Erythroblast (primary cell): Measurements from ENCODE around the gene DLG2.
"Not testable (repeated sequence)": the region's sequence is repeated elsewhere in the genome, so short reads cannot be mapped to it uniquely, and the experiment has no call there.

Source experiments
- DNase-seq, 2 experiments: peaks; one replicate each; lab custom pipeline; 2025; lab: John Stamatoyannopoulos, UW
- GATA1 ChIP-seq: IDR thresholded peaks from 2 replicates; pipeline ENCODE4 v1.6.1; 2011; ENCODE audit warnings: low read depth, mild to moderate bottlenecking, control low read depth, low read length, moderate library complexity
- POLR2A ChIP-seq: IDR thresholded peaks from 2 replicates; pipeline ENCODE4 v1.6.1; 2011; ENCODE audit warnings: mild to moderate bottlenecking, low read length

Gene DLG2

GRCh38 chr11:83601201-83601913 lies 2025.8 kb downstream of the DLG2 start:
- no peak for TF ChIP-seq POLR2A
- TF ChIP-seq GATA1, result no peak
- DNase-seq, result no peak

- TF ChIP-seq GATA1 (no peak), POLR2A (no peak)
Observed at GRCh38 chr11:83600661-83601060, 2026.5 kb downstream of the DLG2 start.

GRCh38 chr11:83599066-83599465 lies 2028.1 kb downstream of the DLG2 start:
- no peak for TF ChIP-seq POLR2A
- no peak for DNase-seq

More at GRCh38 chr11:83600661-83601060, 2026.5 kb downstream of the DLG2 start:
- no peak for DNase-seq

DNA sequence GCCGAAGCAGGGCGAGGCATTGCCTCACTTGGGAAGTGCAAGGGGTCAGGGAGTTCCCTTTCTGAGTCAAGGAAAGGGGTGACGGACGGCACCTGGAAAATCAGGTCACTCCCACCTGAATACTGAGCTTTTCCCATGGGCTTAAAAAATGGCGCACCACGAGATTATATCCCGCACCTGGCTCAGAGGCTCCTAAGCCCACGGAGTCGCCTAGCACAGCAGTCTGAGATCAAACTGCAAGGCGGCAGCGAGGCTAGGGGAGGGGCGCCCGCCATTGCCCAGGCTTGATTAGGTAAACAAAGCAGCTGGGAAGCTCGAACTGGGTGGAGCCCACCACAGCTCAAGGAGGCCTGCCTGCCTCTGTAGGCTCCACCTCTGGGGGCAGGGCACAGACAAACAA lies 2039.3 kb downstream of the DLG2 start:
- not testable (repeated sequence) for DNase-seq

DNA sequence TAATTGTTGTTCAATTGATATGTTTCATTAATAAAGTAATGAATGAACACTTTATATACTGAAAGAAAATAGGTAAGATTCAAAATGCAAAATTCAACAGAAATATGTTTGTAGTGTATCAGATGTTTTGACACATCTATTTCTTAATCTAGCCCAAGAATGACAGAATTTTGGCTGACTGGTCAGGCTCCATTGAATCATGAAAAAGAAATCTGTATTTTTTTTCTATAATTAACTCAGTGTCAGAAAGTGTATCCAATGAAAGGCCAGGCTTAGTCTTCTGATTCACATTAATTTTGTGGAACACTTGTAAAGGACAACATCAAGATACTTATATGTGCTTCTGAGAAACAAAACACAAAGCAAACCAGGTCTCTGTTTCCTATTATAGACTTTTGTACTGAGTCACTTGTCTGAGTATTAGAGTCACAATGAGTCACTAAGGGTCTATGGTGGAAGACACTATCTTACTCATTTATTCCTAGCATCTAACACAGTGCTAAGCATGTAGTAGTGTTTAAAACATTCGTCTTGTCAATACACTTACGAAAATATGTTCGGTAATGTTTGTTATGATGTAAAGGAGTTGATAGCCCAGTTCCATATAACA lies 2043.3 kb downstream of the DLG2 start:
- TF ChIP-seq POLR2A (no peak), GATA1 (no peak)
- DNase-seq, result no peak

- no peak for DNase-seq
- no peak for TF ChIP-seq POLR2A
- no peak for TF ChIP-seq GATA1
Observed at GRCh38 chr11:83574519-83574918, 2052.6 kb downstream of the DLG2 start.

DNA sequence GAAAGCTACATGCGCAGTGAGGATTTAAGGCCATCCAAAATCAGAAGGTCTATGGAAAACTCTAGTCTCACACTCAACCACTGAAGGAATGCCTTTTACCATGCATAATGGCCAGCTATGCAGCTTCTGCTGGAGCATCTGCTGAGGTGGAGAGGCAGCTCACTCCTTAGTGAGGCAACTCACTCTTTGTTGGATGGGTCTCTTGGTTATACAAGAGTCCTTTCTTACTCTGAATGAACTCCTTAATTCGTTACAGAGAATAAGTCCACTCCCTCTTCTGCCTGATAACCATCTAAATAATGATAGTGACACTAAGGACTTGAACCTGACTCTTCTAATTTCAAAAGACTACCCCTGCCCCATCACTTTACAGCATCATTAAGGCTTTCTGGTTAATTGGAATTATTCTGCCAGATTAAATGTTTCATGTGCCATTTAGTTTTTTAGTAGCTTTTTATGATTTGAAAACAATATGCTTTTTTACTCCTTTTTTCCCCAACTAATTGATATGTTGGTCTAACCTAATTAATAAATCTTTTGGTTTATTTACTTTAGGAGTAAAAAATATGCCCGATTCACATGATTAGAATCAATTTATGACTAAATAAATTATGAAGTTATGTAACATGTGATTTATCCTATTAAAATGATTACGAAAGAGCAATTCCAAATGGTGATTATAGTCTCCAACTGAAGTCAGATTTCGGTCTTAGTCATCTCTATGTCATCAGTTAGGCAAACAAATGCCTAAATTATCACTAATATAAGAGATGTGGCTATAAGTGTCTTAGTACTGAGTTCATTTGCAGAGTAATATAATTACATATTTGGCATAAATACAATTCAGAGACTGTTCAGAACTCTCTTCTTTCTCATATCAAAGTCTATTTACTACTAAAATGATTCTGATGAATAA lies 2054.3 kb downstream of the DLG2 start:
- TF ChIP-seq GATA1 (no peak), POLR2A (no peak)

GRCh38 chr11:83571302-83571701 lies 2055.8 kb downstream of the DLG2 start:
- TF ChIP-seq POLR2A, result no peak
- no peak for TF ChIP-seq GATA1
- DNase-seq, result no peak

More for the DNA sequence above, 2054.3 kb downstream of the DLG2 start:
- no peak for DNase-seq

DNA sequence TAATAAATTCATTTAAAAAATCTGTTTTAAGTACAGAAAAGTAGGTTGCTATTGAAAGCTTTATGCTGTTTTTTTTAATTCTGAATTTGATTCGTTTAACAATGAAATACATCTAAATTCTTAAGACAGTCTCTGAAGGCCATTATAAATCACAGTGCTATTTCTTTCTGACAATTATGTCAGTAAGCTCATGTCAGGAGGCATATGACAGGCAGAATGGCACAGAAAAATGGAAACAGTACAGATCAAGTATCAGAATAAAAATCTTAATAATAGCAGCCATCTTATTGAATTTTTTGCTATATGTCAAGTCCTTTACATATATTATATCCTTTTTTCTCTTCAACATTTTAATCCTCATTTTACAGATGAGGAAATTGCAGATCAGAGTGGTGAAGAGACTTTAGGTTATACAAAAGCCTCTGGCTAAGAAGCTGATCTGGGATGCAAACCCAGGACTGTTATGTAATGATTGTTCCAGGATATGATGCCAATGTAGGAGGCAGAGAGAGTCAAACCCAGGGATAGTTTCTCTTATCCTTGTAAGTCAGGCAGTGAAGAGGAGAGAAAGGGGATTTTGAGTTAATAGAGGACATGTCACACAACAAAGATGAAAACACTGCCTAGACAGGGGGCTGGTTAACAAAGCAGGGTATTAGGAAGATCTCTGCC lies 2057.9 kb downstream of the DLG2 start:
- no peak for TF ChIP-seq POLR2A
- DNase-seq, result no peak

GRCh38 chr11:83568516-83568915 lies 2058.6 kb downstream of the DLG2 start:
- TF ChIP-seq GATA1, result no peak
- TF ChIP-seq POLR2A, result no peak
- no peak for DNase-seq

- TF ChIP-seq GATA1 (no peak), POLR2A (no peak)
- no peak for DNase-seq
Observed at GRCh38 chr11:83566950-83567349, 2060.2 kb downstream of the DLG2 start.

GRCh38 chr11:83564870-83565269 lies 2062.3 kb downstream of the DLG2 start:
- no peak for DNase-seq
- TF ChIP-seq POLR2A (no peak), GATA1 (no peak)

GRCh38 chr11:83558281-83558680 lies 2068.9 kb downstream of the DLG2 start:
- DNase-seq, result no peak
- TF ChIP-seq GATA1, result no peak
- no peak for TF ChIP-seq POLR2A
